Neural progenitor cell (in vitro differentiated cells): ENCODE results near the gene CCL21. TPM values are rescaled to one million over a fixed set of nuclear protein-coding genes. Genes with fewer than 3 reads are reported as not detected.

Experiments used
- DNase-seq: peaks from one replicate; pipeline ENCODE4 v3.0.0-alpha.2; 2016; ENCODE audit warnings: low spot score
- H2AFZ ChIP-seq: fragments of 200-600 bp; sonication (generic); replicated peaks from 2 replicates; pipeline ENCODE4 v1.6.1; 2016; ENCODE audit warnings: antibody characterized with exemption
- H3F3A ChIP-seq: fragments of 200-600 bp; sonication (generic); 2 replicates; pipeline ENCODE4 v1.6.1; 2016; ENCODE audit warnings: antibody characterized with exemption, low read depth
- H3K27ac ChIP-seq: fragments of 200-600 bp; sonication (generic); 2 replicates; pipeline ENCODE4 v1.5.1; 2016; ENCODE audit warnings: mild to moderate bottlenecking
- H3K27me3 ChIP-seq: fragments of 200-600 bp; sonication (generic); 2 replicates; pipeline ENCODE4 v1.6.1; 2016; ENCODE audit warnings: mild to moderate bottlenecking, moderate library complexity
- H3K36me3 ChIP-seq: fragments of 200-600 bp; sonication (generic); 2 replicates; pipeline ENCODE4 v1.5.1; 2016
- H3K4me1 ChIP-seq: fragments of 200-600 bp; sonication (generic); 2 replicates; pipeline ENCODE4 v1.6.1; 2016; ENCODE audit warnings: mixed run types
- H3K4me2 ChIP-seq: fragments of 200-600 bp; sonication (generic); 2 replicates; pipeline ENCODE4 v1.6.1; 2016
- H3K4me3 ChIP-seq: fragments of 200-600 bp; sonication (generic); 2 replicates; pipeline ENCODE4 v1.5.1; 2016
- H3K79me2 ChIP-seq: fragments of 200-600 bp; sonication (generic); 2 replicates; pipeline ENCODE4 v1.6.1; 2016; ENCODE audit warnings: low read depth
- H3K9ac ChIP-seq: fragments of 200-600 bp; sonication (generic); 2 replicates; pipeline ENCODE4 v1.6.1; 2016
- H3K9me3 ChIP-seq: fragments of 200-600 bp; sonication (generic); 2 replicates; pipeline ENCODE4 v1.5.1; 2016; ENCODE audit warnings: low read depth
- H4K20me1 ChIP-seq: fragments of 200-600 bp; sonication (generic); 2 replicates; pipeline ENCODE4 v1.6.1; 2016; ENCODE audit warnings: low read depth
- H3K27ac Mint-ChIP-seq: 3 replicates; pipeline ENCODE4 v1.8.0; 2021; ENCODE audit warnings: mixed read lengths
- H3K27me3 Mint-ChIP-seq: 2 replicates; pipeline ENCODE4 v1.8.0; 2022; ENCODE audit warnings: low read depth, mild to moderate bottlenecking, inconsistent platforms, moderate library complexity, mixed read lengths; ENCODE audit not compliant: insufficient read depth
- H3K36me3 Mint-ChIP-seq: 3 replicates; pipeline ENCODE4 v1.8.0; 2021; ENCODE audit warnings: mixed read lengths
- H3K4me1 Mint-ChIP-seq: 3 replicates; pipeline ENCODE4 v1.8.0; 2021; ENCODE audit warnings: mixed read lengths
- H3K4me3 Mint-ChIP-seq: 3 replicates; pipeline ENCODE4 v1.8.0; 2021; ENCODE audit warnings: mild to moderate bottlenecking, moderate library complexity, mixed read lengths
- H3K9me3 Mint-ChIP-seq: 3 replicates; pipeline ENCODE4 v1.8.0; 2020; ENCODE audit warnings: mixed read lengths
- CTCF ChIP-seq: fragments of 200-600 bp; sonication (generic); IDR thresholded peaks from 2 replicates; pipeline ENCODE4 v1.5.1; 2017; ENCODE audit warnings: antibody characterized with exemption, mild to moderate bottlenecking
- EZH2 ChIP-seq: fragments of 200-600 bp; sonication (generic); IDR thresholded peaks from 2 replicates; pipeline ENCODE4 v1.6.1; 2017; ENCODE audit warnings: antibody characterized with exemption, mild to moderate bottlenecking, moderate library complexity
- EZH2phosphoT487 ChIP-seq: fragments of 200-600 bp; sonication (generic); IDR thresholded peaks from 2 replicates; pipeline ENCODE4 v1.6.1; 2017; ENCODE audit warnings: antibody characterized with exemption
- total RNA-seq: library from RNA; depleted of rRNA; stranded (reverse); fragments of >200 nt; gene quantifications from 2 replicates; pipeline ENCODE4 v1.2.3, GENCODE V29; 2015; ENCODE audit warnings: low replicate concordance

The CCL21 gene
- total RNA-seq, 1 donor from 2014 or later: not detected

- no peaks in the 10 kb centered on the region for H3K9me3 Mint-ChIP-seq
These were observed 24.3 kb downstream of the CCL21 start for GRCh38 chr9:34685591-34685990.

GRCh38 chr9:34684816-34685215 lies 25.1 kb downstream of the CCL21 start:
- H3K27ac Mint-ChIP-seq: no peak overlapping the region
- H3K4me3 Mint-ChIP-seq: no peak overlapping the region
- no peaks in the 10 kb centered on the region for H3K79me2 ChIP-seq
- no peaks in the 10 kb centered on the region for H3F3A ChIP-seq
- H3K9ac ChIP-seq: no peak overlapping the region
- H2AFZ ChIP-seq: no peak overlapping the region
- H3K36me3 ChIP-seq: no peaks in the 10 kb centered on the region
- peaks cover 8% of the 10 kb centered on the region for H3K36me3 Mint-ChIP-seq
- H3K4me1 Mint-ChIP-seq: peaks cover 18% of the 10 kb centered on the region
- H3K4me1 ChIP-seq: no peaks in the 10 kb centered on the region
- H3K27me3 ChIP-seq: no peaks in the 10 kb centered on the region
- no peak overlapping the region for H3K4me3 ChIP-seq
- H3K9me3 Mint-ChIP-seq: no peaks in the 10 kb centered on the region
- no peak overlapping the region for H3K4me2 ChIP-seq
- no peaks in the 10 kb centered on the region for H4K20me1 ChIP-seq
- DNase-seq: no peak
- H3K9me3 ChIP-seq: no peaks in the 10 kb centered on the region
- H3K27ac ChIP-seq: no peak overlapping the region
- peaks cover 10% of the 10 kb centered on the region for H3K27me3 Mint-ChIP-seq
- TF ChIP-seq EZH2phosphoT487 (no peak), CTCF (no peak)

More at GRCh38 chr9:34685591-34685990, 24.3 kb downstream of the CCL21 start:
- Histone ChIP-seq H3K4me2 (no peak overlapping the region), H3K36me3 (no peaks in the 10 kb centered on the region), H3K79me2 (no peaks in the 10 kb centered on the region), H3K9me3 (no peaks in the 10 kb centered on the region), H2AFZ (no peak overlapping the region), H3K4me1 (no peaks in the 10 kb centered on the region), H3F3A (no peaks in the 10 kb centered on the region), H3K9ac (no peak overlapping the region), H4K20me1 (no peaks in the 10 kb centered on the region), H3K4me3 (no peak overlapping the region), H3K27ac (no peak overlapping the region), H3K27me3 (no peaks in the 10 kb centered on the region)
- Mint-ChIP-seq H3K27ac (no peak overlapping the region), H3K27me3 (peaks cover 11% of the 10 kb centered on the region), H3K4me1 (peaks cover 18% of the 10 kb centered on the region), H3K36me3 (peaks cover 8% of the 10 kb centered on the region), H3K4me3 (no peak overlapping the region)
- TF ChIP-seq CTCF (no peak), EZH2phosphoT487 (no peak), EZH2 (no peak)
- no peak for DNase-seq

- Mint-ChIP-seq H3K27ac (no peak overlapping the region), H3K4me1 (peaks cover 18% of the 10 kb centered on the region), H3K9me3 (no peaks in the 10 kb centered on the region), H3K27me3 (peaks cover 5% of the 10 kb centered on the region), H3K36me3 (peaks cover 8% of the 10 kb centered on the region), H3K4me3 (no peak overlapping the region)
- TF ChIP-seq EZH2phosphoT487: no peak
- TF ChIP-seq CTCF: no peak
- H2AFZ ChIP-seq: no peak overlapping the region
- no peak overlapping the region for H3K27ac ChIP-seq
- no peak overlapping the region for H3K4me3 ChIP-seq
- H3K4me2 ChIP-seq: no peak overlapping the region
- no peaks in the 10 kb centered on the region for H3F3A ChIP-seq
- H3K79me2 ChIP-seq: no peaks in the 10 kb centered on the region
- DNase-seq: no peak
- H3K36me3 ChIP-seq: no peaks in the 10 kb centered on the region
- no peaks in the 10 kb centered on the region for H4K20me1 ChIP-seq
- H3K9me3 ChIP-seq: no peaks in the 10 kb centered on the region
- H3K9ac ChIP-seq: no peak overlapping the region
- H3K27me3 ChIP-seq: no peaks in the 10 kb centered on the region
- H3K4me1 ChIP-seq: no peaks in the 10 kb centered on the region
These were observed 25.8 kb downstream of the CCL21 start for GRCh38 chr9:34684145-34684544.
